ENCODE measurements around the gene SHISA6.

Gene SHISA6

GRCh38 chr17:11363565-11364117 is 122.6 kb downstream of the SHISA6 start:
- DNase-seq, result no peak

- no peak for DNase-seq
These were observed 125.3 kb downstream of the SHISA6 start for GRCh38 chr17:11366272-11366850.

DNA sequence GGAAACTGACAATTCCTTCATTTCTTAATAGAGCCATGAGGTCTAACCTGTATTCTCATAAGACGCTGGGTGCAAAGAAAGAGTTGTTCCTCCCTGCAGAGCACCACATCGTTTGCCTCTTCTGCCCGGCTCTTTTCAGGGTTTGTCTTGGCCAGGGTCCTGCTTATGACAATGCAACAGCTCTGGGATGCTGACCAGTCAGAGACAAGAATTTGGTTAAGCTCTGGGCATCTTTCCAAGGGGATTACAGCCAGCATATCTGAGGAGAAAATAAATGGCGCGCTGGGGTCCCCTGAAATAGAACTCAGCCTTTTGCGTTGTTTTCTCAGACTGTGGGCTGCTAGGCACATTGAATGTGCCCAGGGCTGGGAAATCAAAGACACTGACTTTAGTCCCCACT is 128.6 kb downstream of the SHISA6 start:
- DNase-seq, result no peak

DNA sequence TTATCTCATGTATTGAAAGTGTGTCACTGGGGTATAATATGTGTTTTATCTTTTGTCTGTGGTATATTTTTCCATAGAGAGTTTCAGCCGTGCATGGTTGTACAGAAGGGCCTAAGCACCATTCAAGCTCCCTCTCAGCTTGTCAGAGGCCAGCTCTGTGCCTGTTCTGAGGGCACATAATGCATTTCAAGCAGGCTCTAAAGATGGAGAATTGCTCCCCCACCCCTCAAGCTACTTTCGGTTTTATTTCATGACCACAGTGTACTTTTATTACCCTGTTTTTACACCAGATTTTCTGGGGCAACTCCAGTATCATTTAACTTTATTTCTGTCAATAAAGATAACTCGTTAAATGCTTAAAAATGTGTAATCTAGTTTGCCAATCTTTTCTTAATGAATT is 131.7 kb downstream of the SHISA6 start:
- no peak for DNase-seq

GRCh38 chr17:11378506-11378905 is 137.5 kb downstream of the SHISA6 start:
- no peak for DNase-seq

DNA sequence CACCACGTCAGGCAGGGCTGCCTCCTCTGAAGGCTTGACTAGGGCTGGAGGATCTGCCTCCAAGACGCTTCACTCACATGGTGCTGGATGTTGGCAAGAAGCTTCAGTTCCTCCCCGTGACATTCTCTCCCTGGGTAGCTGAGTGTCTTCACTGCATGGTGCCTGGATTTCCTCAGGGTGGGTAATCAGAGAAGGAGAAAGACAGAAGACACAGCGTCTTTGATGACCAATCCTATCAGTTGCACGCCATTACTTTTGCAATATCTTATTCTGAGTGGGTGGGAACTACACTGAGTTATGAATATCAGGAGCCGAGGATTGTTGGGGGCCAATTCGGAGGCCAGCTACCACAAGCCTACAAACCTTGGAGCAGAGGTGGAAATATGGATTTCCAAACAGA is 139.7 kb downstream of the SHISA6 start:
- DNase-seq, result no peak

- no peak for DNase-seq
These were observed 142.1 kb downstream of the SHISA6 start for GRCh38 chr17:11383157-11383556.

- DNase-seq, result no peak
These were observed 143.1 kb downstream of the SHISA6 start for GRCh38 chr17:11384131-11384530.

DNA sequence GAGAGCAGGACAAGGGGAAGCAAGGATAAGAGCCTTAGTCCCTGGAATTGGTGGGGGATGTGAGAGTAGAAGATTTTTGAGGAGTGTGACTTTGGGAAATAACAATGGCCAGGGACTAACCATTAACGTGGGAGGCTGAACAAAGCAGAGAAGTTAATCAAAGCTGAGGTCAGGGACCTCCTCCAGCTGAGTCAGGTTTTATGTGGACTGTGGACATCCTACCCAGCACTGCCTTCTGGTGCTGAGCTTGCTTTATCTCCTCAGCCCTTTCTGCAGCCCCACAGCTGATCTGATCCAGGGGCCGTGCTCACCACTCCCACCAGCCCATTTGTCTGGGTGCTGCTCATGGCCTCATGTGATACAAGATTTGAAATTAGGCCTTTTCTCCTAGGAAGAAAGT is 146.6 kb downstream of the SHISA6 start:
- DNase-seq, result no peak

DNA sequence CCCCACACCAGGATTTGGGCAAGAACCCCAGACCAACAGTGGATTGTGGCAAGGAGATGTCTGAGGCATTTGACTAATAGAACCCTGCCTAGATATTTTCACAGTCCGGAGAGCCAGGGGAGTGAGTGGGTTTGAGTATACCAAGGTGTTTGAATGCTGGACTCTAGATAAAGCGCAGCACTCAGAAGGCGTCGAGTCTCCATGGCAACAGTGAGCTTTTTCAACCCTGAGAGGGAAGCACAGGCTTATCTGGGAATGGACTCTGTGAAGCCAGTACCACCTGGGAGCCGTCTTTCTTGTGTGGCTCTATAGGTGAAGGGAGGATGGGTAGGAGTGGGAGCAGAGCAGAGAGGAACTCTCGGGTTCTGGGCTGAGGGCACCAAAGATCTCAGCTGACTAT is 147.0 kb downstream of the SHISA6 start:
- DNase-seq, result no peak

- DNase-seq, result no peak
These were observed 148.6 kb downstream of the SHISA6 start for GRCh38 chr17:11389583-11389982.

DNA sequence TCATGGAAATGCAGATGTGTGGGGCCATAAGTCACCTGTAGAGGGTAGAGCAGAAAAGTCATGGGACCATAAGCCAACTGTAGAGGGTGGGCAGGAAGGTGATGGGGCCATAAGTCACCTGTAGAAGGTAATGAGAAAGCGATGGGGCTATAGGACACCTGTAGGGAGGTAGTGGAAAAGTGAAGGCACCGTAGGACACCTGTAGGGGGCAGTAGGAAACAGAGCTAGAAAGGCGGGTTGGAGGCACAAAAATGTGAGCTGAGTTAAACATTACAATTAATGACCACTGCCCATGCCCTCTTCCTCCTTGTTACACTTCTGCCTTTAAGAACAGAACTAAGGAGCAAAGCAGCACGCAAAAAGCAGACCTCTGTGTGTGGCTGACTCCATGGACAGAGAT is 150.1 kb downstream of the SHISA6 start:
- DNase-seq, result no peak

DNA sequence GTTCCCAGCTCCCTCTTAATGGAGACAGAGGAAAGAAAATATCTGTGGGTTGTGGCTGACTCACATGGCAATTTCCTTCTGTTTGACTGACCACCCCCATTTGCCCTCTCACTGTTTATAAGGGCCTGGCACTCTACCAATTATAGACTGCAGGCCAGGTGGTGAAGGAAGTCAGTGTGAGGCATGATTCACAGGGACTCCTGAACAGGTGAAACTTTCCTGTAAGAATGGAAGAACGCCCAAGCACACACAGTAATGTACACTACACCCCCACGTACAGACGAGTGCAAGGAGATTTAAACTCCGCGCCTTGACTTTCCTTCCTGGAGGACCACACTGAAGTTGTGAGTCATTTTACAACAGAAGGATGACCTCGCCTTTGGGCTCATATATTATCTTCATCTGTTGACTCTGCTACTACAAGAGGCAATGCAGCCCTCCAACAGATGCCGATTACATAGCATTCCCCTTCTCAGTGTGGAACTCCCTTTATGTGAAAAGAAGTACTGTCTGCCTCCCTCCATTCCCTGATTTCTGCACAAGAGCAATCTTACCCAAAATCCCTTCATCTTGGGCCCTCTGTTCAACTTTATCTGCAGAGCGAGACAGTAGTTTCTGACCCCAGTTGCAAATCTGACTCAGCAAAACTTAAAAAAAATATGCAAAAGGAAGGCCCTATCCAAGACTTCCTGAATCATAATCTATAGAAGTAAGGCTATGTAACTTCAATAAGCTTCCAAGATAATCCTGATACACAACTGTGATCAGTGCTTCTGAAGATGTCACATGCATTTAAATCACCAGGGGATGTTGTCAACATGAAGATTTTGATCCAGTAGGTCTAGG is 163.6 kb downstream of the SHISA6 start:
- DNase-seq, result no peak

DNA sequence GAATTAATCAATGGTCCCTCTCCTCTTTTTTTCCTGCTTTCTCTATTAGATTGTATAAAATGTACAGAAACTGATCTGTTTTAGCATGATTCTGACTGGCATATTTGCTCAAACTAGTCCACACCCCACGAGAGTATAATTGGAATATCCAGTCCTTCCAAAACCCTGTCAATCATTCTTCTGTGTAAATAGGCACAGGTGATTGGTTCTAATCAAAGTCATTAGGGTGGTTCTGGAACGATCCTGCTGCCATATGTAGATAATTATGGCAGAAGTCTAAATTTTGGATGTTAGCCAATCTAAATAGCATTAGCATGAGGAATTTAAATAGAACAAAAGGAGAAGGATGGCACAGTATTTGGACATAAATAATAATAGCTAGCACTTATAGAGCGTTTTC is 165.7 kb downstream of the SHISA6 start:
- no peak for DNase-seq

DNA sequence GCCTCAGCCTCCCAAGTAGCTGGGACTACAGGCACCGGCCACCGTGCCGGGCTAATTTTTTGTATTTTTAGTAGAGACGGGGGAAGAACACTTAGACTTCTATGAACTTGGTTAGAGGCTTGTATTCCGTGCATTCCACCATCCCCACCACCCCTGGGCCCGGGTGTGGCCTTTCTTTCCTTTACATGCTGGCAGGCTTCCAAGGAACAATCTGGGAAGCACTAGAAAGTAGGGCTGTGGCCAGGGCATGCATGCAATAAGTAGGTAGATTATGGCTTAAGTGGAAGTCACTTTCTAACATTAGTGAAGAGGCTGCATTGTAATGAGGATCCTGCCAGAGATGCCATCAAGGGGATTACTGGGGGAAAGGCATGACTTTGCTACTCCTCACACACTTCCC is 171.6 kb downstream of the SHISA6 start:
- no peak for DNase-seq

- no peak for DNase-seq
These were observed 177.3 kb downstream of the SHISA6 start for GRCh38 chr17:11418342-11418741.

DNA sequence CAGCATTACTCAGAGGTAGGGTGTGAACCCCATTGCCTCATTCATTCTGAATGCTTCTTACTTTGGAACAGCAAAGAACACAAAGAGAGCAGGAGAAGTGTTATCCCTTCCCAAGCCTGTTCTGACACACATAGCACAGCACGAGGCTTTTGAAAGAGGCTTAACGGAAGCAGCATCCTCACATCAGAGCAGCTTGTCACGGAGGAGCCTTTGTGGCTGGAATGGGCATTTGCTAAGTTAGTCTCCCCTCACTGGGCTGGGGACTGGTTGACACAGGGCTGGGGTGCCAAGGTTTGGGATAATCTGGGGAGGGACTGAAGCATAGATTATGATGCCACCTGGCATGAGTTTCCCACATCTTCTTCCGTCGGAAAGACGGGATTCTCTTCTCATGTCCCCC is 189.7 kb downstream of the SHISA6 start:
- no peak for DNase-seq

DNA sequence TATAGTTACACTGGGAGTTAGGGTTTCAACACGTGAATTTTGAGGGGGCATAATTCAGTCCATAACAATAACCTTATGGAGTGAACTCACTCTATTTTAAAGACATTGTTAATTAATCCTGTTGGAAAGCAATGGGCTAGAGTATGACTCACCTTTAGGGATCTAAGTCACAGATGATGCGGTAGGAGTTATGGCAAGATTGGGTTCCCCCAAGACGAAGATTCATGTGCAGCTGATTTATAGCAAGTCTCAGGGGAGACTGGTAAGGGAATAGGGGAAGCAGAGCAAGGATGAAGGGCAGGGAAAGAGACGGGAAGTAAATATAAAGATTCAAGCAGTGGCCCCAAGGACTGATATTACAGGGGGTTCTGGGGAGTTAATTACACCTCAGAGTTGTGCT is 197.7 kb downstream of the SHISA6 start:
- no peak for DNase-seq

- DNase-seq, result no peak
These were observed 200.0 kb downstream of the SHISA6 start for GRCh38 chr17:11441004-11441403.

GRCh38 chr17:11446316-11446715 is 205.3 kb downstream of the SHISA6 start:
- no peak for DNase-seq

DNA sequence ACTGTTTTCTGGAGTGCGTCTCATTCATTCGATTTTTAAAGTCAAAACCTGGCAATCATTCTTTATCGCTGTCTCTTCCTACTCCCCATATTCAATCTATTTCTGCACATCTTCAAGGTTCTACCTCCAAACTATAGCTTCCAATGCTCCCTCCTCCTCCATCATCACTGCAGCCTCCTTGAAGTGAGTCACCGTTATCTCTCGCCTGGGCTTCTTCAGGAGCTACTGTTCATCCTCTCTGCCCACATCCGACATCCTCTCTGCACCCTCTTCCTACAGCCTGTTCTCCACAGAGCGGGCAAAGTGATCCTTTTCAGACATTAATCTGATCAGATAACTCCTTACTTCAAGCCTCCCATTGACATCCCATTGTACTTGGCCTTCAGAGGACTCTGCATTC is 213.1 kb downstream of the SHISA6 start:
- DNase-seq, result no peak

DNA sequence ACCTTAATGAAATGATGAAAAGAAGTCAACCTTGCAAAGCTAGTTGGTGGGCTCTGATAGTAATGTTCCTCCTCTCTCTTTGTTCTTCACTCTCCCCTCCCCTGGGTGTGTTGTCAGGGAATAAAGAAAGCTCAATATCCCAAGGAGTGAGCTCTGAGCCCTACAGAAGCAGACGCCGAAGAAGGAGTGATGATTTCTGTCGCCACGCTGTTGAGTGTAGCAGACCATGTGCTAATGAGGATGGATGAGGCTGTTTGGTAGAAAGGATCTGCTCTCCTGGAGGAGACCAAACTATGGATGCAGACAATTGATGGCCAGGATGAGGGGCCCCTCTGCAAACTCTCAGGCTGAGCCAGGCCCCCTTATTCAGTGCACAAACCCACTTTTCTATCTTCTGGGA is 217.3 kb downstream of the SHISA6 start:
- no peak for DNase-seq

GRCh38 chr17:11459861-11460331 is 218.9 kb downstream of the SHISA6 start:
- no peak for DNase-seq

- DNase-seq, result no peak
These were observed 221.1 kb downstream of the SHISA6 start for GRCh38 chr17:11461993-11462548.
